ENCODE results near the gene TMEM187.

GRCh38 chrX:154021131-154021611 is 48.6 kb downstream of the TMEM187 start:
- TF ChIP-seq POLR2A (IDR thresholded peaks at IDR 0.05; ENCODE audit: low read depth, low read length) (no peak), E2F8 (IDR thresholded peaks at IDR 0.05; ENCODE audit: low read depth, partially characterized antibody) (no peak), SP1 (IDR thresholded peaks at IDR 0.05; ENCODE audit: low read depth, low read length) (no peak), TAF1 (IDR thresholded peaks at IDR 0.05; ENCODE audit: borderline replicate concordance, low read depth, low read length) (no peak), NBN (IDR thresholded peaks at IDR 0.05) (no peak), CTCF (IDR thresholded peaks at IDR 0.05 in 2 of 3, conservative IDR thresholded peaks at IDR 0.05 in 1 of 3; ENCODE audit: control insufficient read depth in 2 of 3, extremely low read depth in 1 of 3, insufficient read depth in 1 of 3, low read depth in 3 of 3, low read length in 3 of 3) (no peak), EGR1 (IDR thresholded peaks at IDR 0.05; ENCODE audit: borderline replicate concordance in 1 of 2, low read depth in 2 of 2, low read length in 2 of 2) (no peak), ZBTB33 (IDR thresholded peaks at IDR 0.05) (no peak), E2F4 (IDR thresholded peaks at IDR 0.05; ENCODE audit: low read depth, low read length) (no peak)

All from GM12878 (cell line).